Hepatocyte (in vitro differentiated cells): ENCODE results near the gene LYPD4. TPM values are rescaled to one million over a fixed set of nuclear protein-coding genes. Genes with fewer than 3 reads are reported as not detected.

Experiments
- DNase-seq: peaks from one replicate; pipeline ENCODE4 v3.0.0-alpha.2; 2016; ENCODE audit warnings: low spot score
- H2AFZ ChIP-seq: fragments of 200-600 bp; sonication (generic); 2 replicates; pipeline ENCODE4 v1.6.0; 2016; ENCODE audit warnings: antibody characterized with exemption, mild to moderate bottlenecking
- H3K27ac ChIP-seq: fragments of 200-600 bp; sonication (generic); 2 replicates; pipeline ENCODE4 v1.5.1; 2016; ENCODE audit warnings: mild to moderate bottlenecking
- H3K27me3 ChIP-seq: fragments of 200-600 bp; sonication (generic); 2 replicates; pipeline ENCODE4 v1.6.1; 2016
- H3K36me3 ChIP-seq: fragments of 200-600 bp; sonication (generic); replicated peaks from 2 replicates; pipeline ENCODE4 v1.5.1; 2016; ENCODE audit warnings: low read depth; ENCODE audit not compliant: insufficient read depth
- H3K4me1 ChIP-seq: fragments of 200-600 bp; sonication (generic); 2 replicates; pipeline ENCODE4 v1.5.1; 2016; ENCODE audit warnings: mild to moderate bottlenecking, moderate library complexity; ENCODE audit not compliant: insufficient read depth
- H3K4me2 ChIP-seq: fragments of 200-600 bp; sonication (generic); 2 replicates; pipeline ENCODE4 v1.6.0; 2016
- H3K4me3 ChIP-seq: fragments of 200-600 bp; sonication (generic); 2 replicates; pipeline ENCODE4 v1.5.1; 2016; ENCODE audit warnings: mild to moderate bottlenecking
- H3K79me2 ChIP-seq: fragments of 200-600 bp; sonication (generic); 2 replicates; pipeline ENCODE4 v1.6.0; 2017; ENCODE audit warnings: mild to moderate bottlenecking
- H3K9me2 ChIP-seq: fragments of 200-600 bp; sonication (generic); replicated peaks from 2 replicates; pipeline ENCODE4 v1.6.0; 2017; ENCODE audit warnings: mild to moderate bottlenecking; ENCODE audit not compliant: insufficient read depth
- H3K9me3 ChIP-seq: fragments of 200-600 bp; sonication (generic); 2 replicates; pipeline ENCODE4 v1.5.1; 2016; ENCODE audit warnings: low read depth, mild to moderate bottlenecking
- H4K20me1 ChIP-seq: fragments of 200-600 bp; sonication (generic); 2 replicates; pipeline ENCODE4 v1.6.0; 2016; ENCODE audit warnings: mild to moderate bottlenecking; ENCODE audit not compliant: insufficient read depth, poor library complexity, severe bottlenecking
- EZH2 ChIP-seq: fragments of 200-600 bp; sonication (generic); IDR thresholded peaks from 2 replicates; pipeline ENCODE4 v1.6.1; 2016; ENCODE audit warnings: antibody characterized with exemption, mild to moderate bottlenecking, borderline replicate concordance
- EZH2phosphoT487 ChIP-seq: fragments of 200-600 bp; sonication (generic); IDR thresholded peaks from one replicate; pipeline ENCODE4 v1.6.1; 2018; ENCODE audit warnings: antibody characterized with exemption, mild to moderate bottlenecking, low read depth, moderate library complexity; ENCODE audit not compliant: unreplicated experiment, severe bottlenecking
- WGBS: methylation state at CpG from one replicate; pipeline ENCODE4 v1.1.6; 2016; ENCODE audit warnings: low lambda C conversion rate; ENCODE audit errors: missing lambda C conversion rate; 5-methylcytosine and 5-hydroxymethylcytosine counted together
- polyA plus RNA-seq: library from polyadenylated mRNA; unstranded; fragments of >200 nt; fragmentation: Nextera tagmentation; extraction: Ambion mirVana; gene quantifications from 2 replicates; pipeline ENCODE4 v1.2.1, GENCODE V29; 2016
- total RNA-seq: library from RNA; depleted of rRNA; stranded (reverse); fragments of >200 nt; gene quantifications from 2 replicates; pipeline ENCODE4 v1.2.3, GENCODE V29; 2014
- TF ChIP-seq, protein P1 (sequence below): fragments of 200-600 bp; sonication (generic); IDR thresholded peaks from 2 replicates; pipeline ENCODE4 v1.5.1; 2016; ENCODE audit warnings: antibody characterized with exemption, mild to moderate bottlenecking; ENCODE audit not compliant: poor library complexity

LYPD4 gene
- total and polyA plus RNA-seq, 2 experiments from 2014 or later, result not detected

DNA sequence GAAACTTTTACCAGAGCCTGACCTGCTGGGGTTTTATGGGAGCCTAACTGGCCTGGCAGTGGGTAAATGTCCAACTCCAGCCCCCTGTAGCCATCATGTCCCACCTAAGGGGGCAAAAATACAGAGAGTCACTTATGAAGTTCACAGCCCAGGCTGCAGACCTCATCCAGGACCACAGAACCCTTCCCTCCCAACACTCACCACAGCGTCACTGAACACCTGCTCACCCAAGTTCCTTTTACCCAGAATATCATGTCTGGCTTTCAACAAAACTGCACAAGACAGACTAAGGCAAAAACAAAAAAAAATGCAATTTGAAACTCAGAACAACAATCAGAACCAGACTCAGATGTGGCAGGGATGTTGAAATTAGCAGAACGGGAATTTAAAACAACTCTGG is 41.7 kb downstream of the LYPD4 start:
- no peak for DNase-seq

DNA sequence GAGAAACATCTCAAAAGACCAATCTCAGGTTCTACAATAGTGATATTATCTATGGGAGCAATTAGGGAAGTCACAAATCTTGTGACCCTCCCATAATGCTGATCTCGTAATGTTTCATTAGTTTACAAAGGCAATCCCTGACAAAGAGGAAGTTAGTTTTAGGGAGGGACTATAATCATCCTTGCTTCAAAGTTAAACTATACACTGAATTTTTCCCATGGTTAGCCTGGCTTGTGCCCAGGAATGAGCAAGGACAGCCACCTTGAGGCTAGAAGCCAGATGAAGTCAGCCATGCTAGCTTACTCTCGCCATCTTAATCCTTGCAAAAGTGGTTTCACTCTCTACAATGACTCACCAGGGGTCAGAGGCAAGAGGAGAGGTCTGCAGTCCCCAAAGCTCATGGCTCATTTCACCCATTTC is 42.7 kb downstream of the LYPD4 start:
- no peaks in the 10 kb centered on the region for H3K36me3 ChIP-seq
- H3K4me2 ChIP-seq, result no peak overlapping the region
- no peaks in the 10 kb centered on the region for H3K4me1 ChIP-seq
- no peaks in the 10 kb centered on the region for H4K20me1 ChIP-seq
- H3K79me2 ChIP-seq, result no peaks in the 10 kb centered on the region
- no peaks in the 10 kb centered on the region for H3K9me3 ChIP-seq
- TF ChIP-seq, protein P1, sequence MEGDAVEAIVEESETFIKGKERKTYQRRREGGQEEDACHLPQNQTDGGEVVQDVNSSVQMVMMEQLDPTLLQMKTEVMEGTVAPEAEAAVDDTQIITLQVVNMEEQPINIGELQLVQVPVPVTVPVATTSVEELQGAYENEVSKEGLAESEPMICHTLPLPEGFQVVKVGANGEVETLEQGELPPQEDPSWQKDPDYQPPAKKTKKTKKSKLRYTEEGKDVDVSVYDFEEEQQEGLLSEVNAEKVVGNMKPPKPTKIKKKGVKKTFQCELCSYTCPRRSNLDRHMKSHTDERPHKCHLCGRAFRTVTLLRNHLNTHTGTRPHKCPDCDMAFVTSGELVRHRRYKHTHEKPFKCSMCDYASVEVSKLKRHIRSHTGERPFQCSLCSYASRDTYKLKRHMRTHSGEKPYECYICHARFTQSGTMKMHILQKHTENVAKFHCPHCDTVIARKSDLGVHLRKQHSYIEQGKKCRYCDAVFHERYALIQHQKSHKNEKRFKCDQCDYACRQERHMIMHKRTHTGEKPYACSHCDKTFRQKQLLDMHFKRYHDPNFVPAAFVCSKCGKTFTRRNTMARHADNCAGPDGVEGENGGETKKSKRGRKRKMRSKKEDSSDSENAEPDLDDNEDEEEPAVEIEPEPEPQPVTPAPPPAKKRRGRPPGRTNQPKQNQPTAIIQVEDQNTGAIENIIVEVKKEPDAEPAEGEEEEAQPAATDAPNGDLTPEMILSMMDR, result no peak
- TF ChIP-seq EZH2 (no peak), EZH2phosphoT487 (no peak)
- DNase-seq, result no peak
- no peak overlapping the region for H2AFZ ChIP-seq
- no peaks in the 10 kb centered on the region for H3K27me3 ChIP-seq
- no peak overlapping the region for H3K4me3 ChIP-seq
- no peak overlapping the region for H3K27ac ChIP-seq
- WGBS, result 39% methylated on average over 2 of the region's 2 CpGs
- H3K9me2 ChIP-seq, result no peaks in the 10 kb centered on the region

More for the DNA sequence above, 41.7 kb downstream of the LYPD4 start:
- Histone ChIP-seq H2AFZ (no peak overlapping the region), H3K9me2 (no peaks in the 10 kb centered on the region), H3K36me3 (no peaks in the 10 kb centered on the region), H3K9me3 (no peaks in the 10 kb centered on the region), H3K4me3 (no peak overlapping the region), H3K27me3 (no peaks in the 10 kb centered on the region), H3K27ac (no peak overlapping the region), H3K4me2 (no peak overlapping the region), H3K4me1 (no peaks in the 10 kb centered on the region), H3K79me2 (no peaks in the 10 kb centered on the region), H4K20me1 (no peaks in the 10 kb centered on the region)
- 70% methylated on average over 2 of the region's 2 CpGs for WGBS
- TF ChIP-seq, protein P1, result no peak
- TF ChIP-seq EZH2, result no peak
- no peak for TF ChIP-seq EZH2phosphoT487

DNA sequence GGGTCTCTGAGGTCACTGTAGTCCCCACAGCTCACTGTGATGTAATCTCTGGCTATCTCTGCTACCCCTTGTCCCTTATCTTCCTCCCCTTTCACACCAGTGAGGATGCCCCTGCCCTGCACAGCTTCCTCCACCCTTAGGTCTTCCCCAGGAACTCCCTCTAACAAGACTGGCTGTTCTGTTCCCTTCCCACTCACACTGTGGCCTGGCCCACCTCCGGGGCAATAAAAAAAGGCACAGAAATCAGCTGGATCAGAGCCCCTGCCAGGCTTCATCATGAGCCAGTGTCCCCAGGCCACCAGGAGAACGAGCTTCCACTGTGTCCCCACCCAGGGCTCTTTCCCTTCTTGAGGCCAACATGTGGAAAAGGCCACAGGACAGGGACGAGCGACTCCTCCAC is 43.5 kb downstream of the LYPD4 start:
- no peaks in the 10 kb centered on the region for H4K20me1 ChIP-seq
- no peaks in the 10 kb centered on the region for H3K36me3 ChIP-seq
- WGBS, result 50% methylated on average over 4 of the region's 4 CpGs
- H3K9me2 ChIP-seq, result no peaks in the 10 kb centered on the region
- H2AFZ ChIP-seq, result no peak overlapping the region
- H3K79me2 ChIP-seq, result no peaks in the 10 kb centered on the region
- no peak for TF ChIP-seq EZH2
- TF ChIP-seq, protein P1, result no peak
- no peak for TF ChIP-seq EZH2phosphoT487
- no peak overlapping the region for H3K27ac ChIP-seq
- no peak for DNase-seq
- H3K4me1 ChIP-seq, result no peaks in the 10 kb centered on the region
- H3K4me3 ChIP-seq, result no peak overlapping the region
- H3K27me3 ChIP-seq, result no peaks in the 10 kb centered on the region
- H3K9me3 ChIP-seq, result no peaks in the 10 kb centered on the region
- H3K4me2 ChIP-seq, result no peak overlapping the region
